SK-N-SH (cell line): ENCODE results near the gene CCDC127. TPM values are rescaled to one million over a fixed set of nuclear protein-coding genes. Genes with fewer than 3 reads are reported as not detected.

Experiments
- CTCF ChIA-PET: fragments of 300-600, 350-600 bp; formaldehyde crosslinking; extraction: SDS; loops from one replicate; lab custom pipeline; 2021; lab: Yijun Ruan, JAX
- POLR2A ChIA-PET: fragments of 350-600 bp; sonication (Branson Sonifier 250); formaldehyde crosslinking; extraction: SDS; loops from one replicate; lab custom pipeline; 2020; ENCODE audit warnings: antibody characterized with exemption, inconsistent platforms; lab: Yijun Ruan, JAX
- DNase-seq: peaks from one replicate; pipeline ENCODE4 v3.0.0; 2012
- H2AFZ ChIP-seq: fragments of 200-600 bp; sonication (generic); 2 replicates; pipeline ENCODE4 v1.8.1; 2016; ENCODE audit warnings: antibody characterized with exemption, mild to moderate bottlenecking, low read depth
- H3F3A ChIP-seq: fragments of 200-600 bp; sonication (generic); replicated peaks from 2 replicates; pipeline ENCODE3; 2016; ENCODE audit warnings: antibody characterized with exemption, mild to moderate bottlenecking; ENCODE audit not compliant: insufficient read depth
- H3K27ac ChIP-seq, 2 experiments: fragments of 200-500 bp in 1 of 2; fragments of 200-600 bp in 1 of 2; sonication (Bioruptor generic) in 1 of 2; sonication (generic), shearing (Covaris generic) in 1 of 2; 2 replicates each; pipeline versions ENCODE4 v1.5.1 to v1.6.1; 2014 to 2016; ENCODE audit warnings: low read depth in 2 of 2, inconsistent platforms in 1 of 2, low read length in 1 of 2, mild to moderate bottlenecking in 1 of 2, mixed read lengths in 1 of 2
- H3K27me3 ChIP-seq: fragments of 200-600 bp; sonication (generic), shearing (Covaris generic); 2 replicates; pipeline ENCODE4 v1.6.1; 2016; ENCODE audit warnings: mixed run types; ENCODE audit not compliant: insufficient read depth
- H3K36me3 ChIP-seq, 2 experiments: fragments of 200-500 bp in 1 of 2; fragments of 200-600 bp in 1 of 2; sonication (Bioruptor generic) in 1 of 2; sonication (generic) in 1 of 2; replicated peaks in 1 of 2; 2 replicates each; pipeline versions ENCODE3 to v1.5.1; 2014 to 2016; ENCODE audit warnings: low read length in 1 of 2, mild to moderate bottlenecking in 1 of 2; ENCODE audit not compliant: insufficient read depth in 2 of 2, control insufficient read depth in 1 of 2
- H3K4me1 ChIP-seq, 2 experiments: fragments of 200-500 bp in 1 of 2; fragments of 200-600 bp in 1 of 2; sonication (Bioruptor generic) in 1 of 2; sonication (generic), shearing (Covaris generic) in 1 of 2; 2 replicates each; pipeline versions ENCODE4 v1.5.1 to v1.6.1; 2014 to 2016; ENCODE audit warnings: low read depth in 1 of 2, low read length in 1 of 2, mixed run types in 1 of 2; ENCODE audit not compliant: insufficient read depth in 2 of 2, control insufficient read depth in 1 of 2
- H3K4me2 ChIP-seq: fragments of 200-600 bp; sonication (generic), shearing (Covaris generic); 2 replicates; pipeline ENCODE4 v1.6.1; 2017; ENCODE audit warnings: mixed run types
- H3K4me3 ChIP-seq, 2 experiments: fragments of 200-500 bp in 1 of 2; fragments of 200-600 bp in 1 of 2; sonication (Bioruptor generic) in 1 of 2; sonication (generic), shearing (Covaris generic) in 1 of 2; 2 replicates each; pipeline versions ENCODE4 v1.5.1 to v1.8.1; 2014 to 2016; ENCODE audit warnings: low read depth in 2 of 2, inconsistent platforms in 1 of 2, low read length in 1 of 2, mild to moderate bottlenecking in 1 of 2, mixed read lengths in 1 of 2, moderate library complexity in 1 of 2
- H3K79me2 ChIP-seq: fragments of 200-600 bp; sonication (generic); 2 replicates; pipeline ENCODE4 v1.8.1; 2017; ENCODE audit warnings: mild to moderate bottlenecking; ENCODE audit not compliant: insufficient read depth
- H3K9ac ChIP-seq: fragments of 200-600 bp; sonication (generic); 2 replicates; pipeline ENCODE4 v1.6.1; 2017; ENCODE audit warnings: mixed run types
- H3K9me2 ChIP-seq: fragments of 200-600 bp; sonication (generic); 2 replicates; pipeline ENCODE4 v1.6.1; 2017; ENCODE audit warnings: mixed run types
- H3K9me3 ChIP-seq: fragments of 200-600 bp; sonication (generic); 2 replicates; pipeline ENCODE4 v1.6.1; 2017; ENCODE audit warnings: mixed run types, mild to moderate bottlenecking, moderate library complexity
- H4K20me1 ChIP-seq: fragments of 200-600 bp; sonication (generic); 2 replicates; pipeline ENCODE4 v1.6.1; 2017; ENCODE audit warnings: mild to moderate bottlenecking, mixed run types; ENCODE audit not compliant: insufficient read depth
- CHD2 ChIP-seq: fragments of 150-350 bp; IDR thresholded peaks from 2 replicates; pipeline ENCODE4 v1.6.1; 2018; ENCODE audit warnings: low read length; ENCODE audit not compliant: partially characterized antibody
- EP300 ChIP-seq, 2 experiments: IDR thresholded peaks; 2 replicates each; pipeline versions ENCODE4 v1.4.0 to v1.6.1; 2012; ENCODE audit warnings: borderline replicate concordance in 1 of 2, low read depth in 1 of 2, low read length in 1 of 2
- JUND ChIP-seq: IDR thresholded peaks from 2 replicates; pipeline ENCODE4 v1.4.0; 2012
- MXI1 ChIP-seq: IDR thresholded peaks from 2 replicates; pipeline ENCODE4 v1.6.1; 2012; ENCODE audit warnings: mild to moderate bottlenecking, low read depth, low read length, improper control_type of control experiment
- NFIC ChIP-seq: IDR thresholded peaks from 2 replicates; pipeline ENCODE4 v1.4.0; 2012; ENCODE audit warnings: borderline replicate concordance
- RFX5 ChIP-seq: IDR thresholded peaks from 2 replicates; pipeline ENCODE4 v1.6.1; 2012; ENCODE audit warnings: mild to moderate bottlenecking, improper control_type of control experiment, low read length
- TAF1 ChIP-seq: IDR thresholded peaks from 2 replicates; pipeline ENCODE4 v1.6.1; 2012; ENCODE audit warnings: low read depth, mild to moderate bottlenecking, low read length, moderate library complexity, borderline replicate concordance
- WGBS: methylation state at CpG from one replicate; pipeline ENCODE4 v1.1.6; 2017; ENCODE audit warnings: low lambda C conversion rate; 5-methylcytosine and 5-hydroxymethylcytosine counted together
- polyA plus RNA-seq, 3 experiments: library from polyadenylated mRNA; depleted of rRNA; stranded (reverse); fragments of >200 nt; gene quantifications; 2 replicates each; pipeline ENCODE4 v1.2.3, GENCODE V29; 2012
- TF ChIP-seq, protein P1 (sequence below): fragments of 150-350 bp; IDR thresholded peaks from 2 replicates; pipeline ENCODE4 v1.6.1; 2017; ENCODE audit warnings: antibody characterized with exemption, low read length, low read depth, borderline replicate concordance
- TF ChIP-seq, protein P2 (sequence below): IDR thresholded peaks from 2 replicates; pipeline ENCODE4 v1.6.1; 2012; ENCODE audit warnings: mild to moderate bottlenecking, low read depth, low read length, moderate library complexity

The CCDC127 gene
- polyA plus RNA-seq, 1 of the 3 experiments (the other 2 are of a cell fraction): 3.9 TPM

DNA sequence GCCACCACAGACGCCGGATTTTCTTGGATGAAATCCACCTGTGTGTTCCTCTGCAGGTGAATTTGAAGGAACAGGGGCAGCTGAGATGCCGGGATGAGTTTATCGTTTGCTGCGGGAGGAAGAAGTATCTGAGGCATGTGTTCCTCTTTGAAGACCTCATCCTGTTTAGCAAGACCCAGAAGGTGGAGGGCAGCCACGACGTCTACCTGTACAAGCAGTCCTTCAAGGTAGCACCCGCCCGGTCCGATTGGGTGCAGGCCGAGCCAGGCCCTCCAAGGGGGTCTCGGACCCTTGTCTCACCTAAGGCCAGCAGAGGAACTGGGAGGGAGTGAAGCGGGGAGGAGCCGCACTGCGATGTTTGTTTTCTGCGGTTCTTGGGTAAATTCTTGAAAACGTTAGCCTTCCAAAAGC lies 45.1 kb downstream of the CCDC127 start:
- no peak overlapping the region for H3K4me3 ChIP-seq
- 66% methylated on average over 15 of the region's 17 CpGs for WGBS
- no peaks in the 10 kb centered on the region for H3K36me3 ChIP-seq
- H3K9ac ChIP-seq: no peak overlapping the region
- POLR2A ChIA-PET: no interaction called here
- CTCF ChIA-PET: interaction anchor here (1.5 kb wide), 1 partner anchor 16 kb away, joined by 3 read pairs; no protein-coding TSS in a partner anchor
- no peak for DNase-seq
- H3F3A ChIP-seq: no peaks in the 10 kb centered on the region
- H3K4me1 ChIP-seq: peaks cover 0 to 15% of the 10 kb centered on the region in 2 experiments; a peak in 1 of 4 replicates
- H3K27ac ChIP-seq: no peak overlapping the region
- H3K79me2 ChIP-seq: no peaks in the 10 kb centered on the region
- TF ChIP-seq RFX5 (no peak), MXI1 (no peak), EP300 (IDR thresholded peaks at IDR 0.05; ENCODE audit: borderline replicate concordance in 1 of 2, low read depth in 1 of 2, low read length in 1 of 2) (no peak), JUND (no peak), NFIC (no peak), CHD2 (no peak)
- TF ChIP-seq, protein P1, sequence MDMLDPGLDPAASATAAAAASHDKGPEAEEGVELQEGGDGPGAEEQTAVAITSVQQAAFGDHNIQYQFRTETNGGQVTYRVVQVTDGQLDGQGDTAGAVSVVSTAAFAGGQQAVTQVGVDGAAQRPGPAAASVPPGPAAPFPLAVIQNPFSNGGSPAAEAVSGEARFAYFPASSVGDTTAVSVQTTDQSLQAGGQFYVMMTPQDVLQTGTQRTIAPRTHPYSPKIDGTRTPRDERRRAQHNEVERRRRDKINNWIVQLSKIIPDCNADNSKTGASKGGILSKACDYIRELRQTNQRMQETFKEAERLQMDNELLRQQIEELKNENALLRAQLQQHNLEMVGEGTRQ: no peak
- TF ChIP-seq, protein P2, sequence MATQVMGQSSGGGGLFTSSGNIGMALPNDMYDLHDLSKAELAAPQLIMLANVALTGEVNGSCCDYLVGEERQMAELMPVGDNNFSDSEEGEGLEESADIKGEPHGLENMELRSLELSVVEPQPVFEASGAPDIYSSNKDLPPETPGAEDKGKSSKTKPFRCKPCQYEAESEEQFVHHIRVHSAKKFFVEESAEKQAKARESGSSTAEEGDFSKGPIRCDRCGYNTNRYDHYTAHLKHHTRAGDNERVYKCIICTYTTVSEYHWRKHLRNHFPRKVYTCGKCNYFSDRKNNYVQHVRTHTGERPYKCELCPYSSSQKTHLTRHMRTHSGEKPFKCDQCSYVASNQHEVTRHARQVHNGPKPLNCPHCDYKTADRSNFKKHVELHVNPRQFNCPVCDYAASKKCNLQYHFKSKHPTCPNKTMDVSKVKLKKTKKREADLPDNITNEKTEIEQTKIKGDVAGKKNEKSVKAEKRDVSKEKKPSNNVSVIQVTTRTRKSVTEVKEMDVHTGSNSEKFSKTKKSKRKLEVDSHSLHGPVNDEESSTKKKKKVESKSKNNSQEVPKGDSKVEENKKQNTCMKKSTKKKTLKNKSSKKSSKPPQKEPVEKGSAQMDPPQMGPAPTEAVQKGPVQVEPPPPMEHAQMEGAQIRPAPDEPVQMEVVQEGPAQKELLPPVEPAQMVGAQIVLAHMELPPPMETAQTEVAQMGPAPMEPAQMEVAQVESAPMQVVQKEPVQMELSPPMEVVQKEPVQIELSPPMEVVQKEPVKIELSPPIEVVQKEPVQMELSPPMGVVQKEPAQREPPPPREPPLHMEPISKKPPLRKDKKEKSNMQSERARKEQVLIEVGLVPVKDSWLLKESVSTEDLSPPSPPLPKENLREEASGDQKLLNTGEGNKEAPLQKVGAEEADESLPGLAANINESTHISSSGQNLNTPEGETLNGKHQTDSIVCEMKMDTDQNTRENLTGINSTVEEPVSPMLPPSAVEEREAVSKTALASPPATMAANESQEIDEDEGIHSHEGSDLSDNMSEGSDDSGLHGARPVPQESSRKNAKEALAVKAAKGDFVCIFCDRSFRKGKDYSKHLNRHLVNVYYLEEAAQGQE: no peak
- H3K9me2 ChIP-seq: no peaks in the 10 kb centered on the region
- H2AFZ ChIP-seq: no peak overlapping the region
- H4K20me1 ChIP-seq: no peaks in the 10 kb centered on the region
- H3K4me2 ChIP-seq: no peak overlapping the region
- no peaks in the 10 kb centered on the region for H3K9me3 ChIP-seq
- H3K27me3 ChIP-seq: peaks cover 3% of the 10 kb centered on the region; the same call in 1 of the 2 replicates

- WGBS: 73% methylated on average over 9 of the region's 13 CpGs
- CTCF ChIA-PET: interaction anchor here (1.5 kb wide), 1 partner anchor 16 kb away, joined by 3 read pairs; no protein-coding TSS in a partner anchor
Measured at GRCh38 chr5:172421-172820, 45.5 kb downstream of the CCDC127 start.

More at GRCh38 chr5:172421-172820, 45.5 kb downstream of the CCDC127 start:
- H3K9ac ChIP-seq: no peak overlapping the region
- TF ChIP-seq, protein P1: no peak
- no peak for TF ChIP-seq TAF1
- TF ChIP-seq, all 33 proteins: peak for 0
- Histone ChIP-seq H3K4me1 (peaks cover 0 to 19% of the 10 kb centered on the region in 2 experiments; a peak in 1 of 4 replicates), H3K79me2 (no peaks in the 10 kb centered on the region), H2AFZ (no peak overlapping the region), H3K9me3 (no peaks in the 10 kb centered on the region), H3K4me2 (no peak overlapping the region), H3K4me3 (no peak overlapping the region), H3K9me2 (no peaks in the 10 kb centered on the region), H3F3A (no peaks in the 10 kb centered on the region), H4K20me1 (no peaks in the 10 kb centered on the region), H3K27me3 (peaks cover under 1% of the 10 kb centered on the region; the same call in 1 of the 2 replicates), H3K27ac (no peak overlapping the region), H3K36me3 (no peaks in the 10 kb centered on the region)
- DNase-seq: no peak
- POLR2A ChIA-PET: no interaction called here
